ENCODE measurements around the gene TRIM67.

DNA sequence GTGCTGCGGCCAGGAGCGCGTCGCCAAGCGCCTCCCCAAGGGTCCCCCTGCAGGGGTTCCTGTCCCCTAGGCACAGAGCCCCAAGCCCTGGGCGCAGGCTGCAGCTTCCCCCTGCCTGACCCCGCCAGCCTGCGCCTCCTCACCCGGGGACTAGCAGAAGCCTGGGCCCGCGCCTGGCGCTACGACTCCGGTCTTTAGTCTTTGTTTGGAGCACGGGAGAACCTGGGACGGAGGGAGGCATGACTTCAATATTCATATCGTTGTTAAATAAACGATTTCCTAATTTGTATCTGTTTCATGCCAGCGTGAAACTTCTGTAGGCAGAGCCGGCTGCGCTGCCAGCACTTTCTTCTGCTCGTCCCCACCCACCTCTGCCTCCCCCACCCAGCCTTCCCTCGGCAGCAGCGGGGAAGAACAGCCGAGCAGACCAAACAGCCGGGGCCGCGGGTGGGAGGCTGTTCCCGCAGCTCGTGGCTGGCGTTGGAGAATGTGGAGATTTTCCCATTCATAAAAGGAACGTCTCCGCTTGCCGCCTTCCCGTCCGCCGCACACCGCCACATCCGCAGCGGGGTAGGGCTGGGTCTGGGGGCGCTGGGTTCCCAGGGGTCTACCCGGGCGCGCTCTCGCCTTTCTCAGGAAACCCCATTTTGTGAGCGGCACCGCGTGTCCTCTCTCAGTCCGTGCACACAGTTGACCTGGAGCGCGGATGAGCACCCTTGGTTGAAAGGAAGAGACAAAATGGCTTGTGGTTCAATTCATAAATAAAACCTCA lies 777 bp upstream of the TRIM67 start:
- TF ChIP-seq POLR2AphosphoS5 (IDR thresholded peaks at IDR 0.05) (no peak), POLR2A (IDR thresholded peaks at IDR 0.05) (no peak)
- TF ChIP-seq, protein P1, sequence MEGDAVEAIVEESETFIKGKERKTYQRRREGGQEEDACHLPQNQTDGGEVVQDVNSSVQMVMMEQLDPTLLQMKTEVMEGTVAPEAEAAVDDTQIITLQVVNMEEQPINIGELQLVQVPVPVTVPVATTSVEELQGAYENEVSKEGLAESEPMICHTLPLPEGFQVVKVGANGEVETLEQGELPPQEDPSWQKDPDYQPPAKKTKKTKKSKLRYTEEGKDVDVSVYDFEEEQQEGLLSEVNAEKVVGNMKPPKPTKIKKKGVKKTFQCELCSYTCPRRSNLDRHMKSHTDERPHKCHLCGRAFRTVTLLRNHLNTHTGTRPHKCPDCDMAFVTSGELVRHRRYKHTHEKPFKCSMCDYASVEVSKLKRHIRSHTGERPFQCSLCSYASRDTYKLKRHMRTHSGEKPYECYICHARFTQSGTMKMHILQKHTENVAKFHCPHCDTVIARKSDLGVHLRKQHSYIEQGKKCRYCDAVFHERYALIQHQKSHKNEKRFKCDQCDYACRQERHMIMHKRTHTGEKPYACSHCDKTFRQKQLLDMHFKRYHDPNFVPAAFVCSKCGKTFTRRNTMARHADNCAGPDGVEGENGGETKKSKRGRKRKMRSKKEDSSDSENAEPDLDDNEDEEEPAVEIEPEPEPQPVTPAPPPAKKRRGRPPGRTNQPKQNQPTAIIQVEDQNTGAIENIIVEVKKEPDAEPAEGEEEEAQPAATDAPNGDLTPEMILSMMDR (IDR thresholded peaks at IDR 0.05) = no peak
